ENCODE results near the gene ANKRD10. TPM values are rescaled to one million over a fixed set of nuclear protein-coding genes. Genes with fewer than 3 reads are reported as not detected.

Gene ANKRD10
- total RNA-seq, 2 donors from 2014 or later = 195 to 200 TPM

GRCh38 chr13:110830331-110830730 is 84.5 kb downstream of the ANKRD10 start:
- DNase-seq (ENCODE audit: low spot score) = no peak
- no peaks in the 10 kb centered on the region for H3K9me3 ChIP-seq
- H3K4me1 ChIP-seq (ENCODE audit: control insufficient read depth in 1 of 2, low read depth in 2 of 2) = no peaks in the 10 kb centered on the region
- no peak overlapping the region for H3K27ac ChIP-seq
- no peak overlapping the region for H3K4me3 ChIP-seq
- no peak for ATAC-seq (ENCODE audit: insufficient number of reproducible peaks, low FRiP score, low read depth)
- no peak for TF ChIP-seq CTCF (IDR thresholded peaks at IDR 0.05)
- H3K36me3 ChIP-seq = no peaks in the 10 kb centered on the region
- H3K27me3 ChIP-seq (replicated peaks; ENCODE audit: insufficient read depth) = no peaks in the 10 kb centered on the region

- Histone ChIP-seq H3K27ac (no peak overlapping the region), H3K9me3 (no peaks in the 10 kb centered on the region), H3K4me3 (no peak overlapping the region), H3K4me1 (ENCODE audit: control insufficient read depth in 1 of 2, low read depth in 2 of 2) (no peaks in the 10 kb centered on the region), H3K27me3 (replicated peaks; ENCODE audit: insufficient read depth) (no peaks in the 10 kb centered on the region), H3K36me3 (no peaks in the 10 kb centered on the region)
- TF ChIP-seq CTCF (IDR thresholded peaks at IDR 0.05) = no peak
- no peak for DNase-seq (ENCODE audit: low spot score)
- no peak for ATAC-seq (ENCODE audit: insufficient number of reproducible peaks, low FRiP score, low read depth)
Observed at GRCh38 chr13:110829486-110829885, 85.4 kb downstream of the ANKRD10 start.

- no peaks in the 10 kb centered on the region for H3K27me3 ChIP-seq (replicated peaks; ENCODE audit: insufficient read depth)
- H3K9me3 ChIP-seq = no peaks in the 10 kb centered on the region
- TF ChIP-seq CTCF (IDR thresholded peaks at IDR 0.05) = no peak
- H3K4me1 ChIP-seq (ENCODE audit: control insufficient read depth in 1 of 2, low read depth in 2 of 2) = no peaks in the 10 kb centered on the region
- no peaks in the 10 kb centered on the region for H3K36me3 ChIP-seq
- no peak overlapping the region for H3K4me3 ChIP-seq
- no peak overlapping the region for H3K27ac ChIP-seq
- no peak for DNase-seq (ENCODE audit: low spot score)
- ATAC-seq (ENCODE audit: insufficient number of reproducible peaks, low FRiP score, low read depth) = no peak
Observed at GRCh38 chr13:110828705-110829104, 86.2 kb downstream of the ANKRD10 start.

Other genes with a start within 250 kb of the ANKRD10 start
- 10 to 100 TPM; 45.9 to 70.4 TPM for gene CARS2, start 209.0 kb downstream of the ANKRD10 start, total RNA-seq
- gene ING1, start 201.4 kb downstream of the ANKRD10 start, total RNA-seq = 10 to 100 TPM; 11.6 to 26.3 TPM
- 100 to 1,000 TPM; 117 to 152 TPM for gene ARHGEF7, start 200.2 kb upstream of the ANKRD10 start, total RNA-seq